GM12878 (cell line): ENCODE data around the gene DNAH11. TPM values are rescaled to one million over a fixed set of nuclear protein-coding genes. Genes with fewer than 3 reads are reported as not detected.

Source experiments
- BACH1 ChIP-seq: fragments of 450-650 bp; IDR thresholded peaks from 2 replicates; pipeline ENCODE4 v1.6.1; 2017; ENCODE audit warnings: mild to moderate bottlenecking, borderline replicate concordance
- BCL3 ChIP-seq: IDR thresholded peaks from 2 replicates; pipeline ENCODE4 v1.6.1; 2011; ENCODE audit warnings: borderline replicate concordance, low read depth, mild to moderate bottlenecking, moderate library complexity, low read length; ENCODE audit not compliant: insufficient read depth, poor library complexity, severe bottlenecking
- BMI1 ChIP-seq: fragments of 450-650 bp; IDR thresholded peaks from 2 replicates; pipeline ENCODE4 v1.6.1; 2016; ENCODE audit warnings: mild to moderate bottlenecking, moderate library complexity, borderline replicate concordance
- CHD4 ChIP-seq: fragments of 200-600 bp; sonication (generic); IDR thresholded peaks from 2 replicates; pipeline ENCODE4 v1.6.1; 2016; ENCODE audit warnings: mild to moderate bottlenecking
- CREB1 ChIP-seq: IDR thresholded peaks from 2 replicates; pipeline ENCODE4 v1.6.1; 2012; ENCODE audit warnings: low read depth, mild to moderate bottlenecking, inconsistent platforms
- EP300 ChIP-seq, 2 experiments: fragments of 150-350 bp in 1 of 2; IDR thresholded peaks; 2 replicates each; pipeline ENCODE4 v1.6.1; 2011 to 2012; ENCODE audit warnings: low read depth in 2 of 2, low read length in 2 of 2, borderline replicate concordance in 1 of 2, improper control_type of control experiment in 1 of 2, inconsistent platforms in 1 of 2; ENCODE audit not compliant: control insufficient read depth in 1 of 2
- EZH2 ChIP-seq: IDR thresholded peaks from 2 replicates; pipeline ENCODE4 v1.6.1; 2012; ENCODE audit warnings: low read depth, mild to moderate bottlenecking, control low read depth, inconsistent platforms, low read length, borderline replicate concordance; ENCODE audit not compliant: control insufficient read depth
- FOS ChIP-seq: IDR thresholded peaks from 3 replicates; pipeline ENCODE4 v1.6.1; 2011; ENCODE audit warnings: borderline replicate concordance; ENCODE audit not compliant: insufficient read length; ENCODE audit errors: extremely low read depth
- HCFC1 ChIP-seq: fragments of 150-350 bp; IDR thresholded peaks from 2 replicates; pipeline ENCODE4 v1.6.1; 2014; ENCODE audit warnings: low read length
- HDGF ChIP-seq: fragments of 450-650 bp; IDR thresholded peaks from 2 replicates; pipeline ENCODE4 v1.6.1; 2016; ENCODE audit warnings: antibody characterized with exemption
- IKZF1 ChIP-seq: fragments of 450-650 bp; conservative IDR thresholded peaks from 2 replicates; pipeline ENCODE4 v1.6.1; 2017; ENCODE audit warnings: antibody characterized with exemption, mild to moderate bottlenecking
- IKZF2 ChIP-seq, 2 experiments: fragments of 450-650 bp; IDR thresholded peaks; 2 replicates each; pipeline ENCODE4 v1.6.1; 2017; ENCODE audit warnings: mild to moderate bottlenecking in 2 of 2, moderate library complexity in 2 of 2
- JUNB ChIP-seq: IDR thresholded peaks from 2 replicates; pipeline ENCODE4 v1.6.1; 2016; ENCODE audit warnings: antibody characterized with exemption, mild to moderate bottlenecking
- KAT2A ChIP-seq: conservative IDR thresholded peaks from 2 replicates; pipeline ENCODE4 v1.6.1; 2011; ENCODE audit warnings: low read depth, low read length; ENCODE audit not compliant: control insufficient read depth
- NBN ChIP-seq: fragments of 450-650 bp; IDR thresholded peaks from 2 replicates; pipeline ENCODE4 v1.6.1; 2016
- NFYB ChIP-seq: IDR thresholded peaks from 2 replicates; pipeline ENCODE4 v1.6.1; 2011; ENCODE audit warnings: low read depth, mild to moderate bottlenecking, low read length, improper control_type of control experiment, moderate library complexity; ENCODE audit not compliant: insufficient read depth
- PAX5 ChIP-seq: IDR thresholded peaks from 2 replicates; pipeline ENCODE4 v1.6.1; 2011; ENCODE audit warnings: low read depth, low read length, borderline replicate concordance
- PML ChIP-seq: IDR thresholded peaks from 2 replicates; pipeline ENCODE4 v1.6.1; 2012; ENCODE audit warnings: low read length, inconsistent platforms
- POLR2A ChIP-seq: IDR thresholded peaks from 2 replicates; pipeline ENCODE4 v1.6.1; 2011; ENCODE audit warnings: low read depth, mild to moderate bottlenecking, low read length
- RELB ChIP-seq: fragments of 450-650 bp; IDR thresholded peaks from 2 replicates; pipeline ENCODE4 v1.6.1; 2017; ENCODE audit warnings: low read depth, mild to moderate bottlenecking, moderate library complexity
- SIX5 ChIP-seq: IDR thresholded peaks from 2 replicates; pipeline ENCODE4 v1.6.1; 2011; ENCODE audit warnings: mild to moderate bottlenecking, low read depth, low read length, moderate library complexity; ENCODE audit not compliant: severe bottlenecking
- SMAD5 ChIP-seq: IDR thresholded peaks from 2 replicates; pipeline ENCODE4 v1.6.1; 2016; ENCODE audit warnings: antibody characterized with exemption, low read depth
- SMARCA5 ChIP-seq: fragments of 450-650 bp; IDR thresholded peaks from 2 replicates; pipeline ENCODE4 v1.6.1; 2017; ENCODE audit warnings: mild to moderate bottlenecking
- SMC3 ChIP-seq: IDR thresholded peaks from 2 replicates; pipeline ENCODE4 v1.6.1; 2011; ENCODE audit warnings: low read length, improper control_type of control experiment, borderline replicate concordance
- SPI1 ChIP-seq: IDR thresholded peaks from 2 replicates; pipeline ENCODE4 v1.6.1; 2011; ENCODE audit warnings: low read depth, mild to moderate bottlenecking, low read length, moderate library complexity, borderline replicate concordance; ENCODE audit not compliant: insufficient read depth
- SREBF1 ChIP-seq: IDR thresholded peaks from 2 replicates; pipeline ENCODE4 v1.6.1; 2012; ENCODE audit warnings: mild to moderate bottlenecking, low read length
- USF1 ChIP-seq: IDR thresholded peaks from 2 replicates; pipeline ENCODE4 v1.6.1; 2011; ENCODE audit warnings: borderline replicate concordance, low read depth, mild to moderate bottlenecking, moderate library complexity, mixed read lengths, low read length; ENCODE audit not compliant: insufficient read depth; ENCODE audit errors: extremely low read length
- ZNF207 ChIP-seq: fragments of 450-650 bp; IDR thresholded peaks from 2 replicates; pipeline ENCODE4 v1.6.1; 2014; ENCODE audit warnings: antibody characterized with exemption, mild to moderate bottlenecking, borderline replicate concordance
- ZNF217 ChIP-seq: fragments of 450-650 bp; IDR thresholded peaks from 2 replicates; pipeline ENCODE4 v1.6.1; 2017; ENCODE audit warnings: antibody characterized with exemption, mild to moderate bottlenecking
- ZSCAN29 ChIP-seq: fragments of 450-650 bp; IDR thresholded peaks from 2 replicates; pipeline ENCODE4 v1.6.1; 2017; ENCODE audit warnings: mild to moderate bottlenecking, moderate library complexity
- polyA plus RNA-seq, 11 experiments: library from polyadenylated mRNA; depleted of rRNA in 4 of 11; unstranded in 6 of 11; stranded (reverse) in 5 of 11; fragments of >200 nt; fragmentation: Nextera tagmentation in 4 of 11; fragmentation: Illumina TruSeq in 1 of 11; extraction: Ambion mirVana in 4 of 11; extraction: Trizol in 1 of 11; gene quantifications; 1 replicate in 1 of 11; 2 replicates in 10 of 11; pipeline versions ENCODE4 v1.2.1 to v1.2.3, GENCODE V29; 2011 to 2016; ENCODE audit warnings: inconsistent platforms in 2 of 11, missing spikeins in 2 of 11, low read depth in 1 of 11
- total RNA-seq, 4 experiments: library from RNA; depleted of rRNA in 3 of 4; stranded (reverse); fragments of >200 nt in 3 of 4; fragmentation: Illumina TruSeq in 1 of 4; extraction: Trizol in 1 of 4; gene quantifications; 2 replicates each; pipeline versions ENCODE4 v1.2.1 to v1.2.3, GENCODE V29; 2013 to 2021

The DNAH11 gene
- total and polyA plus RNA-seq, 10 of the 15 experiments (the other 5 are each of a cell fraction or from before 2014, with no cell fraction given) = 0.03 to 0.56 (median 0.10) TPM

GRCh38 chr7:21939136-21939857, 396.5 kb downstream of the DNAH11 start (continued):
- TF ChIP-seq EP300 (IDR thresholded peaks at IDR 0.05; ENCODE audit: borderline replicate concordance in 1 of 2, control insufficient read depth in 1 of 2, low read depth in 2 of 2, low read length in 2 of 2) (peak; percentile 92; a peak in 3 of 4 replicates), PML (peak; percentile 77; the same call in 1 of the 2 replicates), SMAD5 (no peak), CHD4 (no peak), BACH1 (0 out of 2 replicates have a peak, but pooled peaks have one; percentile 54), ZSCAN29 (no peak), IKZF1 (peak; percentile 89), POLR2A (no peak), PAX5 (no peak; the same call in none of the 2 replicates), SMARCA5 (peak; percentile 71), SREBF1 (no peak), JUNB (peak; percentile 98), KAT2A (no peak), EZH2 (no peak), CREB1 (peak; percentile 62), SPI1 (peak; percentile 37), BCL3 (peak; percentile 94), USF1 (no peak), HDGF (no peak), SMC3 (no peak), SIX5 (no peak), NFYB (no peak), FOS (no peak), NBN (peak; percentile 68), BMI1 (peak; percentile 90), ZNF207 (no peak), HCFC1 (no peak), ZNF217 (peak; percentile 73), IKZF2 (IDR thresholded peaks at IDR 0.05) (peak; percentile 80 to 90), RELB (peak; percentile 79; the same call in 1 of the 2 replicates)
